ENCODE results near the gene MCM3AP.

MCM3AP gene

DNA sequence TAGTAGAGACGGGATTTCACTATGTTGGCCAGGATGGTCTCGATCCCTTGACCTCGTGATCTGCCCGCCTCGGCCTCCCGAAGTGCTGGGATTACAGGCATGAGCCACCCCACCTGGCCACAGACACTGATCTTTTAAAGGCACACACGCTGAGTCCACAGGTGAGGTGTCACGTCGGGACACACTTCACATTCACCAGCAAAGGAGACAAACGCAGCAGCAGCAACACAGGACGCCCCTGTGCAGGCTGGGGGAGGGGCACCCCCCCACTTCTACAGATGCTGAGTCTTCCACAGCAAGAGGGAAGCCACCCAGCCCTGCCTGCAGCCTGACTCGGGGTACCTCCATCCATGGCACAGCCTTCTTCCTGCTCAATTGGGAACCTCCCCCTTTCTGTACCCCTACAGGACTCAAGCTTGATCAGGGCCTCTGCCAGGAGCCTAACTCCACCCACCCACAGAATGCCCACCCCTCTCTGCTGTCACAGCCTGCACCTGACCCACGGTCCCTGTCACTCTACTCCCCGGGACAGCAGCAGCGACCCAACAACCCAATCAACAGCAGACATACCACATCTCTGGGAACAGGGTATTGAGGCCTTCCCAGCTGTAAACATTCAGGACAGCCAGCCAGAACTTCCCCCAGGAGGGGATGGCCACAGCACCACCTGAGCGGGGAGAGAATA is 66.4 kb downstream of the MCM3AP start:
- no peak overlapping the region for H3K27ac ChIP-seq (ENCODE audit: low read length)
- no peaks in the 10 kb centered on the region for H3K4me1 ChIP-seq (ENCODE audit: insufficient read depth, low read length)
- H3K9ac ChIP-seq (ENCODE audit: low read depth, low read length), result no peak overlapping the region
- no peaks in the 10 kb centered on the region for H3K27me3 ChIP-seq (ENCODE audit: insufficient read depth, low read length, poor library complexity)
- peaks cover 29% of the 10 kb centered on the region for H3K79me2 ChIP-seq (ENCODE audit: insufficient read depth, low read length)
- peaks cover 74% of the 10 kb centered on the region for H3K36me3 ChIP-seq (ENCODE audit: insufficient read depth, low read length)
- no peaks in the 10 kb centered on the region for H3K9me3 ChIP-seq (ENCODE audit: insufficient read depth, low read length, severe bottlenecking)
- H3K4me3 ChIP-seq (ENCODE audit: low read depth in 1 of 2, low read length in 2 of 2), result no peak overlapping the region
- H4K20me1 ChIP-seq (ENCODE audit: insufficient read depth, low read length), result peaks cover 24% of the 10 kb centered on the region
- DNase-seq (no peak), ATAC-seq (ENCODE audit: insufficient read depth, low read depth) (no peak)
- H3K4me2 ChIP-seq (ENCODE audit: insufficient read depth, low read length), result no peak overlapping the region
- H2AFZ ChIP-seq (ENCODE audit: low read depth, low read length), result no peak overlapping the region
- TF ChIP-seq EZH2 (IDR thresholded peaks at IDR 0.05; ENCODE audit: borderline replicate concordance, low read depth, low read length, severe bottlenecking), result no peak
- TF ChIP-seq, protein P1, sequence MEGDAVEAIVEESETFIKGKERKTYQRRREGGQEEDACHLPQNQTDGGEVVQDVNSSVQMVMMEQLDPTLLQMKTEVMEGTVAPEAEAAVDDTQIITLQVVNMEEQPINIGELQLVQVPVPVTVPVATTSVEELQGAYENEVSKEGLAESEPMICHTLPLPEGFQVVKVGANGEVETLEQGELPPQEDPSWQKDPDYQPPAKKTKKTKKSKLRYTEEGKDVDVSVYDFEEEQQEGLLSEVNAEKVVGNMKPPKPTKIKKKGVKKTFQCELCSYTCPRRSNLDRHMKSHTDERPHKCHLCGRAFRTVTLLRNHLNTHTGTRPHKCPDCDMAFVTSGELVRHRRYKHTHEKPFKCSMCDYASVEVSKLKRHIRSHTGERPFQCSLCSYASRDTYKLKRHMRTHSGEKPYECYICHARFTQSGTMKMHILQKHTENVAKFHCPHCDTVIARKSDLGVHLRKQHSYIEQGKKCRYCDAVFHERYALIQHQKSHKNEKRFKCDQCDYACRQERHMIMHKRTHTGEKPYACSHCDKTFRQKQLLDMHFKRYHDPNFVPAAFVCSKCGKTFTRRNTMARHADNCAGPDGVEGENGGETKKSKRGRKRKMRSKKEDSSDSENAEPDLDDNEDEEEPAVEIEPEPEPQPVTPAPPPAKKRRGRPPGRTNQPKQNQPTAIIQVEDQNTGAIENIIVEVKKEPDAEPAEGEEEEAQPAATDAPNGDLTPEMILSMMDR (IDR thresholded peaks at IDR 0.05; ENCODE audit: borderline replicate concordance, extremely low read depth, low read length, poor library complexity, severe bottlenecking), result no peak

GRCh38 chr21:46217511-46218196 is 67.8 kb downstream of the MCM3AP start:
- TF ChIP-seq EZH2 (IDR thresholded peaks at IDR 0.05; ENCODE audit: borderline replicate concordance, low read depth, low read length, severe bottlenecking), result no peak

DNA sequence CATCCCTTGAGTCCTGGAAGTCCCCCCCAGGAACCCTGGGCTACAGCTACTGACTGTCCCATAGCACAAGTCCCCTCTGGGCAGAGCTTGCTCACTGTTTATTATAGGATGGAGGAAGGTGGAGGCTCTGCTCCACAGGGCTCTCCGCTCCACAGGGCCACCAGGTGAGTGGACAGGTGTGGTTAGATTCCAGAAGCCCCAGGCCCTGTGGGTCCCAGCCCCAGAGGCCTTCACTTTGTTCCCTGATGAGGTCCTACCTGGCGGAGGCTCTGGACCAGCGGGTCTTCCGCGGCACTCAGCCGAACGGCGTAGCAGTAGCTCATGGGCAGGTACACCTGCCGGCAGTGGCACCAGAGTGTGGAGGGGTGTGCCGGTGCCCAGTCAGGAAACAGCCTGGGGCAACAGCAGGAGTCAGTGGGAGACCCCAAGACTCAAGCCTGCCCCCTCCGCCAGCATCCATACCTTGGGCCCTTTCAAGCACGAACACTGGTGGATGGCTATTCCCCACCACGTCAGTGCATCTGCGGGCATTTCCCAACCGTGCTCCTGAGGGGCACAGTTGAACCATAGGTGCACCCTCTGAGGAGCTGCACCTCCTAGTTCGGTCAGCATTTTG is 69.2 kb downstream of the MCM3AP start:
- no peaks in the 10 kb centered on the region for H3K4me1 ChIP-seq (ENCODE audit: insufficient read depth, low read length)
- H4K20me1 ChIP-seq (ENCODE audit: insufficient read depth, low read length), result peaks cover 25% of the 10 kb centered on the region
- no peaks in the 10 kb centered on the region for H3K9me3 ChIP-seq (ENCODE audit: insufficient read depth, low read length, severe bottlenecking)
- no peaks in the 10 kb centered on the region for H3K27me3 ChIP-seq (ENCODE audit: insufficient read depth, low read length, poor library complexity)
- H3K79me2 ChIP-seq (ENCODE audit: insufficient read depth, low read length), result peaks cover 5% of the 10 kb centered on the region; the same call in 1 of the 2 replicates
- DNase-seq (no peak), ATAC-seq (ENCODE audit: insufficient read depth, low read depth) (no peak)
- TF ChIP-seq, protein P1 (IDR thresholded peaks at IDR 0.05; ENCODE audit: borderline replicate concordance, extremely low read depth, low read length, poor library complexity, severe bottlenecking), result no peak
- TF ChIP-seq EZH2 (IDR thresholded peaks at IDR 0.05; ENCODE audit: borderline replicate concordance, low read depth, low read length, severe bottlenecking), result no peak
- no peak overlapping the region for H3K4me3 ChIP-seq (ENCODE audit: low read depth in 1 of 2, low read length in 2 of 2)
- H3K9ac ChIP-seq (ENCODE audit: low read depth, low read length), result no peak overlapping the region
- no peak overlapping the region for H2AFZ ChIP-seq (ENCODE audit: low read depth, low read length)
- H3K4me2 ChIP-seq (ENCODE audit: insufficient read depth, low read length), result no peak overlapping the region
- no peak overlapping the region for H3K27ac ChIP-seq (ENCODE audit: low read length)
- H3K36me3 ChIP-seq (ENCODE audit: insufficient read depth, low read length), result peaks cover 82% of the 10 kb centered on the region

More at GRCh38 chr21:46217511-46218196, 67.8 kb downstream of the MCM3AP start:
- Histone ChIP-seq H3K9me3 (ENCODE audit: insufficient read depth, low read length, severe bottlenecking) (no peaks in the 10 kb centered on the region), H3K27me3 (ENCODE audit: insufficient read depth, low read length, poor library complexity) (no peaks in the 10 kb centered on the region), H3K36me3 (ENCODE audit: insufficient read depth, low read length) (peaks cover 82% of the 10 kb centered on the region), H3K27ac (ENCODE audit: low read length) (no peak overlapping the region), H3K9ac (ENCODE audit: low read depth, low read length) (no peak overlapping the region), H3K4me3 (ENCODE audit: low read depth in 1 of 2, low read length in 2 of 2) (no peak overlapping the region), H3K4me2 (ENCODE audit: insufficient read depth, low read length) (no peak overlapping the region), H2AFZ (ENCODE audit: low read depth, low read length) (no peak overlapping the region), H3K79me2 (ENCODE audit: insufficient read depth, low read length) (peaks cover 19% of the 10 kb centered on the region), H4K20me1 (ENCODE audit: insufficient read depth, low read length) (peaks cover 26% of the 10 kb centered on the region), H3K4me1 (ENCODE audit: insufficient read depth, low read length) (no peaks in the 10 kb centered on the region)
- ATAC-seq (ENCODE audit: insufficient read depth, low read depth), result no peak
- no peak for DNase-seq
